GM23338 (cell line): ENCODE measurements around the gene PRIMPOL. TPM values are rescaled to one million over a fixed set of nuclear protein-coding genes. Genes with fewer than 3 reads are reported as not detected.

ENCODE experiments used
- ATAC-seq: fragments of 200-7000 bp; cut with Tn5 transposase; 3 replicates; pipeline ENCODE4 v1.9.1; 2020
- DNase-seq: peaks from one replicate; pipeline ENCODE4 v3.0.0-alpha.2; 2015; ENCODE audit warnings: low spot score
- H2AFZ ChIP-seq: fragments of 200-600 bp; sonication (generic); 2 replicates; pipeline ENCODE4 v1.8.0; 2016; ENCODE audit warnings: antibody characterized with exemption, mild to moderate bottlenecking, moderate library complexity
- H3F3A ChIP-seq: fragments of 200-600 bp; sonication (generic); replicated peaks from 2 replicates; pipeline ENCODE4 v1.8.0; 2017; ENCODE audit warnings: antibody characterized with exemption, mixed run types, low read depth
- H3K27ac ChIP-seq: fragments of 200-600 bp; sonication (generic); 2 replicates; pipeline ENCODE4 v1.6.1; 2016; ENCODE audit warnings: low read depth
- H3K27me3 ChIP-seq: fragments of 200-600 bp; sonication (generic); 2 replicates; pipeline ENCODE4 v1.8.0; 2016; ENCODE audit warnings: mild to moderate bottlenecking, mixed run types, moderate library complexity; ENCODE audit not compliant: insufficient read depth
- H3K36me3 ChIP-seq: fragments of 200-600 bp; sonication (generic); 2 replicates; pipeline ENCODE4 v1.8.0; 2016; ENCODE audit warnings: mild to moderate bottlenecking; ENCODE audit not compliant: insufficient read depth
- H3K4me1 ChIP-seq: fragments of 200-600 bp; sonication (generic); 2 replicates; pipeline ENCODE4 v1.8.0; 2016; ENCODE audit warnings: mild to moderate bottlenecking, moderate library complexity; ENCODE audit not compliant: insufficient read depth
- H3K4me2 ChIP-seq: fragments of 200-600 bp; sonication (generic); 2 replicates; pipeline ENCODE4 v1.7.1; 2017; ENCODE audit warnings: mixed run types
- H3K4me3 ChIP-seq: fragments of 200-600 bp; sonication (generic); 2 replicates; pipeline ENCODE4 v1.6.1; 2016; ENCODE audit warnings: mixed run types
- H3K79me2 ChIP-seq: fragments of 200-600 bp; sonication (generic); replicated peaks from 2 replicates; pipeline ENCODE4 v1.8.0; 2017; ENCODE audit warnings: mild to moderate bottlenecking; ENCODE audit not compliant: insufficient read depth
- H3K9me2 ChIP-seq: fragments of 200-600 bp; sonication (generic); 2 replicates; pipeline ENCODE4 v1.8.0; 2017; ENCODE audit not compliant: insufficient read depth
- H4K20me1 ChIP-seq: fragments of 200-600 bp; sonication (generic); replicated peaks from 2 replicates; pipeline ENCODE4 v1.8.0; 2017; ENCODE audit warnings: mild to moderate bottlenecking; ENCODE audit not compliant: insufficient read depth
- H3K27ac Mint-ChIP-seq: 2 replicates; pipeline ENCODE4 v1.8.0; 2020; ENCODE audit warnings: inconsistent platforms, mild to moderate bottlenecking, moderate library complexity, mixed read lengths
- H3K27me3 Mint-ChIP-seq: 3 replicates; pipeline ENCODE4 v1.8.0; 2022; ENCODE audit warnings: low read depth, mild to moderate bottlenecking, moderate library complexity, mixed read lengths, inconsistent platforms; ENCODE audit not compliant: insufficient read depth, poor library complexity
- H3K36me3 Mint-ChIP-seq: 3 replicates; pipeline ENCODE4 v1.8.0; 2021; ENCODE audit warnings: low read depth, mild to moderate bottlenecking, inconsistent platforms, moderate library complexity, mixed read lengths
- H3K4me1 Mint-ChIP-seq: 3 replicates; pipeline ENCODE4 v1.8.0; 2020; ENCODE audit warnings: mild to moderate bottlenecking, inconsistent platforms, mixed read lengths
- H3K4me3 Mint-ChIP-seq: 3 replicates; pipeline ENCODE4 v1.8.0; 2021; ENCODE audit warnings: moderate library complexity, mild to moderate bottlenecking, inconsistent platforms, mixed read lengths
- H3K9me3 Mint-ChIP-seq: 3 replicates; pipeline ENCODE4 v1.8.0; 2020; ENCODE audit warnings: moderate library complexity, mild to moderate bottlenecking, inconsistent platforms, mixed read lengths
- CREB1 ChIP-seq: fragments of 250-450 bp; sonication (Bioruptor Pico); IDR thresholded peaks from 2 replicates; pipeline ENCODE4 v1.5.0; 2020; ENCODE audit warnings: low read depth, mild to moderate bottlenecking, moderate library complexity
- EZH2 ChIP-seq: fragments of 200-600 bp; sonication (generic); IDR thresholded peaks from one replicate; pipeline ENCODE4 v1.8.0; 2017; ENCODE audit warnings: antibody characterized with exemption, mild to moderate bottlenecking, low read depth; ENCODE audit not compliant: unreplicated experiment
- JUNB ChIP-seq: IDR thresholded peaks from one replicate; pipeline ENCODE4 v1.6.1; 2016; ENCODE audit warnings: antibody characterized with exemption; ENCODE audit not compliant: unreplicated experiment
- NANOG ChIP-seq: IDR thresholded peaks from 2 replicates; pipeline ENCODE4 v1.6.1; 2016; ENCODE audit warnings: antibody characterized with exemption, borderline replicate concordance
- POLR2AphosphoS5 ChIP-seq: IDR thresholded peaks from 2 replicates; pipeline ENCODE4 v1.6.1; 2016; ENCODE audit warnings: antibody characterized with exemption, low read depth
- STAT1 ChIP-seq: IDR thresholded peaks from one replicate; pipeline ENCODE4 v1.6.1; 2016; ENCODE audit warnings: antibody characterized with exemption; ENCODE audit not compliant: unreplicated experiment
- ZNF114 ChIP-seq: fragments of 250-450 bp; sonication (Bioruptor Pico); IDR thresholded peaks from 2 replicates; pipeline ENCODE4 v1.5.0; 2020; ENCODE audit warnings: mild to moderate bottlenecking, moderate library complexity
- ZNF331 ChIP-seq: fragments of 250-450 bp; sonication (Bioruptor Pico); IDR thresholded peaks from 2 replicates; pipeline ENCODE4 v1.5.0; 2020; ENCODE audit warnings: low read depth, mild to moderate bottlenecking, moderate library complexity
- polyA plus RNA-seq: library from polyadenylated mRNA; unstranded; fragments of >200 nt; fragmentation: Nextera tagmentation; extraction: Ambion mirVana; gene quantifications from 2 replicates; pipeline ENCODE4 v1.2.1, GENCODE V29; 2016
- total RNA-seq: library from RNA; depleted of rRNA; stranded (reverse); fragments of >200 nt; shearing (Covaris generic); gene quantifications from 2 replicates; pipeline ENCODE4 v1.2.3, GENCODE V29; 2014
- TF ChIP-seq, protein P1 (sequence below): IDR thresholded peaks from one replicate; pipeline ENCODE4 v1.6.1; 2018; ENCODE audit warnings: antibody characterized with exemption; ENCODE audit not compliant: unreplicated experiment
- TF ChIP-seq, protein P2 (sequence below): IDR thresholded peaks from 2 replicates; pipeline ENCODE4 v1.6.1; 2016; ENCODE audit warnings: antibody characterized with exemption

Gene PRIMPOL
- total and polyA plus RNA-seq, 2 experiments from 2014 or later, result 3.5 to 9.6 TPM

- Histone ChIP-seq H3K27ac (no peak overlapping the region), H4K20me1 (no peaks in the 10 kb centered on the region), H3F3A (0 out of 2 replicates have a peak, but pooled peaks cover 3% of the 10 kb centered on the region), H3K4me1 (no peaks in the 10 kb centered on the region), H3K4me2 (no peak overlapping the region), H3K79me2 (no peaks in the 10 kb centered on the region), H2AFZ (no peak overlapping the region), H3K27me3 (no peaks in the 10 kb centered on the region), H3K36me3 (0 out of 2 replicates have a peak, but pooled peaks cover 2% of the 10 kb centered on the region), H3K4me3 (no peak overlapping the region), H3K9me2 (no peaks in the 10 kb centered on the region)
- Mint-ChIP-seq H3K27me3 (peaks cover under 1% of the 10 kb centered on the region), H3K9me3 (peaks cover 10% of the 10 kb centered on the region), H3K36me3 (peaks cover 20% of the 10 kb centered on the region), H3K27ac (no peak overlapping the region), H3K4me1 (peaks cover 2% of the 10 kb centered on the region; the same call in 1 of the 3 replicates), H3K4me3 (no peak overlapping the region)
- no peak for DNase-seq
- no peak for TF ChIP-seq POLR2AphosphoS5
- no peak for TF ChIP-seq ZNF331
- TF ChIP-seq CREB1, result no peak
- TF ChIP-seq, protein P1, sequence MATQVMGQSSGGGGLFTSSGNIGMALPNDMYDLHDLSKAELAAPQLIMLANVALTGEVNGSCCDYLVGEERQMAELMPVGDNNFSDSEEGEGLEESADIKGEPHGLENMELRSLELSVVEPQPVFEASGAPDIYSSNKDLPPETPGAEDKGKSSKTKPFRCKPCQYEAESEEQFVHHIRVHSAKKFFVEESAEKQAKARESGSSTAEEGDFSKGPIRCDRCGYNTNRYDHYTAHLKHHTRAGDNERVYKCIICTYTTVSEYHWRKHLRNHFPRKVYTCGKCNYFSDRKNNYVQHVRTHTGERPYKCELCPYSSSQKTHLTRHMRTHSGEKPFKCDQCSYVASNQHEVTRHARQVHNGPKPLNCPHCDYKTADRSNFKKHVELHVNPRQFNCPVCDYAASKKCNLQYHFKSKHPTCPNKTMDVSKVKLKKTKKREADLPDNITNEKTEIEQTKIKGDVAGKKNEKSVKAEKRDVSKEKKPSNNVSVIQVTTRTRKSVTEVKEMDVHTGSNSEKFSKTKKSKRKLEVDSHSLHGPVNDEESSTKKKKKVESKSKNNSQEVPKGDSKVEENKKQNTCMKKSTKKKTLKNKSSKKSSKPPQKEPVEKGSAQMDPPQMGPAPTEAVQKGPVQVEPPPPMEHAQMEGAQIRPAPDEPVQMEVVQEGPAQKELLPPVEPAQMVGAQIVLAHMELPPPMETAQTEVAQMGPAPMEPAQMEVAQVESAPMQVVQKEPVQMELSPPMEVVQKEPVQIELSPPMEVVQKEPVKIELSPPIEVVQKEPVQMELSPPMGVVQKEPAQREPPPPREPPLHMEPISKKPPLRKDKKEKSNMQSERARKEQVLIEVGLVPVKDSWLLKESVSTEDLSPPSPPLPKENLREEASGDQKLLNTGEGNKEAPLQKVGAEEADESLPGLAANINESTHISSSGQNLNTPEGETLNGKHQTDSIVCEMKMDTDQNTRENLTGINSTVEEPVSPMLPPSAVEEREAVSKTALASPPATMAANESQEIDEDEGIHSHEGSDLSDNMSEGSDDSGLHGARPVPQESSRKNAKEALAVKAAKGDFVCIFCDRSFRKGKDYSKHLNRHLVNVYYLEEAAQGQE, result no peak
- no peak for TF ChIP-seq NANOG
- TF ChIP-seq, protein P2, sequence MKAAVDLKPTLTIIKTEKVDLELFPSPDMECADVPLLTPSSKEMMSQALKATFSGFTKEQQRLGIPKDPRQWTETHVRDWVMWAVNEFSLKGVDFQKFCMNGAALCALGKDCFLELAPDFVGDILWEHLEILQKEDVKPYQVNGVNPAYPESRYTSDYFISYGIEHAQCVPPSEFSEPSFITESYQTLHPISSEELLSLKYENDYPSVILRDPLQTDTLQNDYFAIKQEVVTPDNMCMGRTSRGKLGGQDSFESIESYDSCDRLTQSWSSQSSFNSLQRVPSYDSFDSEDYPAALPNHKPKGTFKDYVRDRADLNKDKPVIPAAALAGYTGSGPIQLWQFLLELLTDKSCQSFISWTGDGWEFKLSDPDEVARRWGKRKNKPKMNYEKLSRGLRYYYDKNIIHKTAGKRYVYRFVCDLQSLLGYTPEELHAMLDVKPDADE, result no peak
- TF ChIP-seq JUNB, result no peak
- no peak for TF ChIP-seq STAT1
- no peak for TF ChIP-seq EZH2
- TF ChIP-seq ZNF114 (CRISPR knock-in tag), result no peak
- no peak for ATAC-seq
These were observed 31.2 kb downstream of the PRIMPOL start for GRCh38 chr4:184680698-184681097.

DNA sequence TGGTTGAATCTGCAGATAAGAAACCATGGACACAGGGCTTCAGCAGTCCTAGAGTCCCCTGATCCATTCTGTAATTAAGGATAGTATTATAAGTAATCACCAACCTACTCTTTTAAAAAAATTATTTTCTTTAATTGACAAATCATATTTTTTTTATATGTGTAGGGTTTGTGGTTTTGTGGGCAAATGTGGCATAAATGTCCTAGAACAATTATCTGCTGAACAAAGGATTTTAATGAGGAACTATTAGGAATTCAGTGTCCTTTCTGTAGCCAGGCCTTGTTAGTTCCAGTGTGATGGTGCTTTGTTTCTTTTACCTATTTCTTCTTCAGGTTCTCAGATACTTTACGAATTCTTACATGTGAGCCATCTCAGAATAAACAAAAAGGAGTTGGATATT lies 32.4 kb downstream of the PRIMPOL start:
- H3K27ac Mint-ChIP-seq, result no peak overlapping the region
- H3K27me3 ChIP-seq, result no peaks in the 10 kb centered on the region
- no peak overlapping the region for H3K4me3 Mint-ChIP-seq
- no peaks in the 10 kb centered on the region for H3K9me2 ChIP-seq
- ATAC-seq, result no peak
- H3K4me1 ChIP-seq, result no peaks in the 10 kb centered on the region
- peaks cover 20% of the 10 kb centered on the region for H3K36me3 Mint-ChIP-seq
- H3K79me2 ChIP-seq, result no peaks in the 10 kb centered on the region
- no peaks in the 10 kb centered on the region for H4K20me1 ChIP-seq
- H3K27ac ChIP-seq, result no peak overlapping the region
- no peak for DNase-seq
- H2AFZ ChIP-seq, result no peak overlapping the region
- 0 out of 2 replicates have a peak, but pooled peaks cover 2% of the 10 kb centered on the region for H3F3A ChIP-seq
- H3K9me3 Mint-ChIP-seq, result peaks cover 10% of the 10 kb centered on the region
- 0 out of 2 replicates have a peak, but pooled peaks cover 2% of the 10 kb centered on the region for H3K36me3 ChIP-seq
- H3K4me3 ChIP-seq, result no peak overlapping the region
- peaks cover 4% of the 10 kb centered on the region for H3K27me3 Mint-ChIP-seq
- H3K4me2 ChIP-seq, result no peak overlapping the region
- peaks cover 2% of the 10 kb centered on the region; the same call in 1 of the 3 replicates for H3K4me1 Mint-ChIP-seq
- TF ChIP-seq JUNB (no peak), NANOG (no peak), CREB1 (no peak), EZH2 (no peak), ZNF114 (CRISPR knock-in tag) (no peak), ZNF331 (no peak), POLR2AphosphoS5 (no peak)
- TF ChIP-seq, protein P1, result no peak
- TF ChIP-seq, protein P2, result no peak
